ENCODE results near the gene CLSTN3. TPM values are rescaled to one million over a fixed set of nuclear protein-coding genes. Genes with fewer than 3 reads are reported as not detected.
A peak's percentile ranks its signal among the peaks of the same experiment; 100 is the strongest.

The CLSTN3 gene
- total and polyA plus RNA-seq, 2 donors (not counting 1 experiment from before 2014, with no cell fraction given) = 31.7 to 36.5 TPM

- WGBS (ENCODE audit: insufficient coverage) = 97% methylated on average over 7 of the region's 7 CpGs
- Mint-ChIP-seq H3K27me3 (no peaks in the 10 kb centered on the region), H3K9me3 (ENCODE audit: insufficient read depth) (no peaks in the 10 kb centered on the region), H3K4me1 (peaks cover 2% of the 10 kb centered on the region), H3K27ac (no peak overlapping the region), H3K4me3 (no peak overlapping the region)
- TF ChIP-seq CTCF (IDR thresholded peaks at IDR 0.05) = no peak
- no peak for TF ChIP-seq EZH2 (IDR thresholded peaks at IDR 0.05; ENCODE audit: borderline replicate concordance, insufficient read depth, low read depth, low read length, poor library complexity, severe bottlenecking)
- no peak overlapping the region for H3K4me2 ChIP-seq (replicated peaks; ENCODE audit: low read depth, low read length, poor library complexity, severe bottlenecking)
- CTCF ChIA-PET = interaction anchor here (0.6 to 3.7 kb wide), 6 partner anchors 9 to 273 kb away, joined by 3 to 16 read pairs (median 3); no protein-coding TSS in a partner anchor
- H3K9ac ChIP-seq (ENCODE audit: low read length) = no peak overlapping the region
- POLR2A ChIA-PET = no interaction called here
- H3K79me2 ChIP-seq (ENCODE audit: control insufficient read depth, insufficient read depth, low read length) = no peaks in the 10 kb centered on the region
- DNase-seq = no peak
- H3K27me3 ChIP-seq (replicated peaks in 1 of 4; ENCODE audit: control extremely low read depth in 1 of 4, control insufficient read depth in 3 of 4, insufficient read depth in 4 of 4, low read length in 3 of 4) = no peaks in the 10 kb centered on the region
- intact Hi-C loops (cut with micrococcal nuclease) = no loop called here
- peaks cover 1 to 16% of the 10 kb centered on the region in 2 experiments for H3K36me3 ChIP-seq (replicated peaks in 1 of 2; ENCODE audit: control extremely low read depth in 1 of 2, control insufficient read depth in 1 of 2, extremely low read depth in 1 of 2, insufficient read depth in 2 of 2, low read length in 1 of 2)
- no peak overlapping the region for H2AFZ ChIP-seq (ENCODE audit: insufficient read depth, low read depth, low read length, poor library complexity, severe bottlenecking)
- no peaks in the 10 kb centered on the region for H3K4me1 ChIP-seq (ENCODE audit: control insufficient read depth in 2 of 2, insufficient read depth in 2 of 2, low read length in 2 of 2)
- H3K27ac ChIP-seq (ENCODE audit: low read length in 2 of 2) = no peak overlapping the region
- H3K9me3 ChIP-seq (ENCODE audit: control extremely low read depth in 1 of 3, control insufficient read depth in 2 of 3, insufficient read depth in 1 of 3, low read length in 2 of 3) = no peaks in the 10 kb centered on the region
- ATAC-seq (ENCODE audit: low read depth) = no peak
- no peak overlapping the region for H3K4me3 ChIP-seq (ENCODE audit: control extremely low read depth in 1 of 5, extremely low read depth in 1 of 5, insufficient read depth in 1 of 5, low read depth in 2 of 5, low read length in 4 of 5)
- H4K20me1 ChIP-seq (ENCODE audit: control insufficient read depth, insufficient read depth, low read length, poor library complexity, severe bottlenecking) = no peaks in the 10 kb centered on the region
Observed at GRCh38 chr12:7143564-7143963, 13.4 kb downstream of the CLSTN3 start.

- Histone ChIP-seq H2AFZ (ENCODE audit: insufficient read depth, low read depth, low read length, poor library complexity, severe bottlenecking) (no peak overlapping the region), H3K27ac (ENCODE audit: low read length in 2 of 2) (no peak overlapping the region), H3K9ac (ENCODE audit: low read length) (no peak overlapping the region), H4K20me1 (ENCODE audit: control insufficient read depth, insufficient read depth, low read length, poor library complexity, severe bottlenecking) (no peaks in the 10 kb centered on the region), H3K9me3 (ENCODE audit: control extremely low read depth in 1 of 3, control insufficient read depth in 2 of 3, insufficient read depth in 1 of 3, low read length in 2 of 3) (no peaks in the 10 kb centered on the region), H3K79me2 (ENCODE audit: control insufficient read depth, insufficient read depth, low read length) (no peaks in the 10 kb centered on the region), H3K4me1 (ENCODE audit: control insufficient read depth in 2 of 2, insufficient read depth in 2 of 2, low read length in 2 of 2) (no peaks in the 10 kb centered on the region), H3K4me3 (ENCODE audit: control extremely low read depth in 1 of 5, extremely low read depth in 1 of 5, insufficient read depth in 1 of 5, low read depth in 2 of 5, low read length in 4 of 5) (no peak overlapping the region), H3K4me2 (replicated peaks; ENCODE audit: low read depth, low read length, poor library complexity, severe bottlenecking) (no peak overlapping the region), H3K36me3 (replicated peaks in 1 of 2; ENCODE audit: control extremely low read depth in 1 of 2, control insufficient read depth in 1 of 2, extremely low read depth in 1 of 2, insufficient read depth in 2 of 2, low read length in 1 of 2) (peaks cover 1 to 23% of the 10 kb centered on the region in 2 experiments), H3K27me3 (replicated peaks in 1 of 4; ENCODE audit: control extremely low read depth in 1 of 4, control insufficient read depth in 3 of 4, insufficient read depth in 4 of 4, low read length in 3 of 4) (no peaks in the 10 kb centered on the region)
- H3K4me1 Mint-ChIP-seq = peaks cover 2% of the 10 kb centered on the region
- intact Hi-C loops (cut with micrococcal nuclease) = no loop called here
- H3K27me3 Mint-ChIP-seq = no peaks in the 10 kb centered on the region
- H3K9me3 Mint-ChIP-seq (ENCODE audit: insufficient read depth) = no peaks in the 10 kb centered on the region
- no peak overlapping the region for H3K27ac Mint-ChIP-seq
- no peak overlapping the region for H3K4me3 Mint-ChIP-seq
- TF ChIP-seq EZH2 (IDR thresholded peaks at IDR 0.05; ENCODE audit: borderline replicate concordance, insufficient read depth, low read depth, low read length, poor library complexity, severe bottlenecking) (no peak), CTCF (IDR thresholded peaks at IDR 0.05) (peak; percentile 79)
- ChIA-PET POLR2A (no interaction called here), CTCF (interaction anchor here (0.6 to 3.7 kb wide), 10 partner anchors 16 to 274 kb away, joined by 3 to 16 read pairs (median 3); partner anchors contain the start of gene C1RL)
- DNase-seq = peak; percentile 56
- WGBS (ENCODE audit: insufficient coverage) = 100% methylated on average over 4 of the region's 11 CpGs
- no peak for ATAC-seq (ENCODE audit: low read depth)
Observed at GRCh38 chr12:7144414-7145120, 14.4 kb downstream of the CLSTN3 start.
